A673 (cell line): Measurements from ENCODE around the gene POLG. TPM values are rescaled to one million over a fixed set of nuclear protein-coding genes. Genes with fewer than 3 reads are reported as not detected.
A peak's percentile ranks its signal among the peaks of the same experiment; 100 is the strongest.

Source experiments
- BruUV-seq: library from RNA; stranded (reverse); fragments of 400-500 nt; replicated peaks from 2 replicates; lab custom pipeline; 2021; lab: Mats Ljungman, UMichigan
- CTCF ChIA-PET: fragments of 300-600 bp; sonication (Branson Sonifier 250); formaldehyde crosslinking; loops from one replicate; lab custom pipeline; 2022; ENCODE audit warnings: antibody characterized with exemption; lab: Charles Lee
- POLR2A ChIA-PET: fragments of 300-600 bp; sonication (Branson Sonifier 250); formaldehyde crosslinking; loops from one replicate; lab custom pipeline; 2022; ENCODE audit warnings: antibody characterized with exemption; ENCODE audit not compliant: low non-redundant PET; lab: Charles Lee
- DNase-seq: peaks from one replicate; pipeline ENCODE4 v3.0.0-alpha.2; 2015; ENCODE audit warnings: low spot score
- H3K27ac ChIP-seq: fragments of 200-600 bp; sonication (generic); 2 replicates; pipeline ENCODE4 v1.5.1; 2016; ENCODE audit warnings: mixed run types, low read depth, mild to moderate bottlenecking, mixed read lengths, antibody characterized with exemption, low read length; ENCODE audit not compliant: poor library complexity, severe bottlenecking
- H3K27me3 ChIP-seq: fragments of 200-600 bp; sonication (generic); replicated peaks from 2 replicates; pipeline ENCODE4 v1.6.1; 2017; ENCODE audit warnings: mixed run types, low read depth, mild to moderate bottlenecking, mixed read lengths, antibody characterized with exemption, low read length; ENCODE audit not compliant: insufficient read depth, poor library complexity
- H3K36me3 ChIP-seq: fragments of 200-600 bp; sonication (generic); 2 replicates; pipeline ENCODE4 v1.6.1; 2016; ENCODE audit warnings: mixed run types, mild to moderate bottlenecking, mixed read lengths, antibody characterized with exemption, low read length; ENCODE audit not compliant: insufficient read depth, poor library complexity, severe bottlenecking
- H3K4me1 ChIP-seq: fragments of 200-600 bp; sonication (generic); 2 replicates; pipeline ENCODE4 v1.6.1; 2017; ENCODE audit warnings: mixed run types, mild to moderate bottlenecking, mixed read lengths, antibody characterized with exemption, low read length; ENCODE audit not compliant: insufficient read depth, poor library complexity, severe bottlenecking
- H3K4me3 ChIP-seq: fragments of 200-600 bp; sonication (generic); 2 replicates; pipeline ENCODE4 v1.5.1; 2016; ENCODE audit warnings: low read depth, mixed run types, mild to moderate bottlenecking, mixed read lengths, low read length; ENCODE audit not compliant: poor library complexity, severe bottlenecking
- H3K9me3 ChIP-seq: fragments of 200-600 bp; sonication (generic); 2 replicates; pipeline ENCODE4 v1.6.1; 2016; ENCODE audit warnings: mixed run types, low read depth, mild to moderate bottlenecking, mixed read lengths, antibody characterized with exemption, low read length; ENCODE audit not compliant: poor library complexity, severe bottlenecking
- CTCF ChIP-seq: fragments of 300-800, 200-600 bp; sonication (generic); conservative IDR thresholded peaks from 2 replicates; pipeline ENCODE4 v1.5.1; 2017; ENCODE audit warnings: low read depth, mild to moderate bottlenecking, antibody characterized with exemption, low read length, moderate library complexity, mixed read lengths
- EZH2 ChIP-seq: fragments of 200-600 bp; sonication (generic); IDR thresholded peaks from 2 replicates; pipeline ENCODE4 v1.6.1; 2017; ENCODE audit warnings: borderline replicate concordance, low read depth, mild to moderate bottlenecking, mixed read lengths, antibody characterized with exemption, low read length; ENCODE audit not compliant: poor library complexity, severe bottlenecking
- intact Hi-C: fragments of 100-400 bp; cut with micrococcal nuclease; formaldehyde crosslinking; loops from one replicate; pipeline ENCODE4 v1.10.0; 2022; ENCODE audit not compliant: unreplicated experiment
- total RNA-seq: library from RNA; stranded (reverse); gene quantifications from 2 replicates; pipeline ENCODE4 v1.2.3, GENCODE V29; 2021

POLG gene
- total RNA-seq, 1 experiment from 2014 or later = 166 TPM

- no peaks in the 10 kb centered on the region for H3K4me1 ChIP-seq
- no peaks in the 10 kb centered on the region for H3K27me3 ChIP-seq
- peak; percentile 23; the same call in 1 of the 2 replicates for TF ChIP-seq CTCF
- TF ChIP-seq EZH2 = no peak
- H3K36me3 ChIP-seq = peaks cover 51% of the 10 kb centered on the region
- no peak overlapping the region for H3K4me3 ChIP-seq
- ChIA-PET CTCF (interaction anchor here (1.0 kb wide), 1 partner anchor 93 kb away, joined by 8 read pairs; no protein-coding TSS in a partner anchor), POLR2A (no interaction called here)
- no TSS peak for BruUV-seq
- DNase-seq = no peak
- H3K9me3 ChIP-seq = no peaks in the 10 kb centered on the region
- no peak overlapping the region for H3K27ac ChIP-seq
- intact Hi-C loops = no loop called here
Measured at GRCh38 chr15:89299896-89300295, 34.7 kb downstream of the POLG start.

GRCh38 chr15:89293012-89293411, 41.6 kb downstream of the POLG start:
- H3K27me3 ChIP-seq = no peaks in the 10 kb centered on the region
- no TSS peak for BruUV-seq
- no peak overlapping the region for H3K27ac ChIP-seq
- POLR2A ChIA-PET = no interaction called here
- intact Hi-C loops = no loop called here
- TF ChIP-seq EZH2 (no peak), CTCF (peak; percentile 21; the same call in 1 of the 2 replicates)
- H3K4me1 ChIP-seq = no peaks in the 10 kb centered on the region
- no peaks in the 10 kb centered on the region for H3K9me3 ChIP-seq
- CTCF ChIA-PET = no interaction called here
- peak; percentile 6 for DNase-seq
- peaks cover 71% of the 10 kb centered on the region for H3K36me3 ChIP-seq
- H3K4me3 ChIP-seq = no peak overlapping the region

GRCh38 chr15:89291934-89292438, 42.6 kb downstream of the POLG start:
- intact Hi-C loops = no loop called here
- H3K4me3 ChIP-seq = no peak overlapping the region
- DNase-seq = no peak
- ChIA-PET CTCF (interaction anchor here (0.6 kb wide), 1 partner anchor 18 kb away, joined by 8 read pairs; no protein-coding TSS in a partner anchor), POLR2A (no interaction called here)
- TF ChIP-seq EZH2 = no peak
- no peak for TF ChIP-seq CTCF
- no peak overlapping the region for H3K27ac ChIP-seq
- no peaks in the 10 kb centered on the region for H3K27me3 ChIP-seq
- H3K4me1 ChIP-seq = no peaks in the 10 kb centered on the region
- H3K9me3 ChIP-seq = no peaks in the 10 kb centered on the region
- H3K36me3 ChIP-seq = peaks cover 76% of the 10 kb centered on the region
- no TSS peak for BruUV-seq
